NAMALWA (cell line): ENCODE measurements around the gene HSD11B2.
A peak's percentile ranks its signal among the peaks of the same experiment; 100 is the strongest.

ENCODE experiments used
- DNase-seq: peaks from one replicate; pipeline ENCODE4 v3.0.0-alpha.2; 2015; ENCODE audit warnings: low spot score

Gene HSD11B2

DNA sequence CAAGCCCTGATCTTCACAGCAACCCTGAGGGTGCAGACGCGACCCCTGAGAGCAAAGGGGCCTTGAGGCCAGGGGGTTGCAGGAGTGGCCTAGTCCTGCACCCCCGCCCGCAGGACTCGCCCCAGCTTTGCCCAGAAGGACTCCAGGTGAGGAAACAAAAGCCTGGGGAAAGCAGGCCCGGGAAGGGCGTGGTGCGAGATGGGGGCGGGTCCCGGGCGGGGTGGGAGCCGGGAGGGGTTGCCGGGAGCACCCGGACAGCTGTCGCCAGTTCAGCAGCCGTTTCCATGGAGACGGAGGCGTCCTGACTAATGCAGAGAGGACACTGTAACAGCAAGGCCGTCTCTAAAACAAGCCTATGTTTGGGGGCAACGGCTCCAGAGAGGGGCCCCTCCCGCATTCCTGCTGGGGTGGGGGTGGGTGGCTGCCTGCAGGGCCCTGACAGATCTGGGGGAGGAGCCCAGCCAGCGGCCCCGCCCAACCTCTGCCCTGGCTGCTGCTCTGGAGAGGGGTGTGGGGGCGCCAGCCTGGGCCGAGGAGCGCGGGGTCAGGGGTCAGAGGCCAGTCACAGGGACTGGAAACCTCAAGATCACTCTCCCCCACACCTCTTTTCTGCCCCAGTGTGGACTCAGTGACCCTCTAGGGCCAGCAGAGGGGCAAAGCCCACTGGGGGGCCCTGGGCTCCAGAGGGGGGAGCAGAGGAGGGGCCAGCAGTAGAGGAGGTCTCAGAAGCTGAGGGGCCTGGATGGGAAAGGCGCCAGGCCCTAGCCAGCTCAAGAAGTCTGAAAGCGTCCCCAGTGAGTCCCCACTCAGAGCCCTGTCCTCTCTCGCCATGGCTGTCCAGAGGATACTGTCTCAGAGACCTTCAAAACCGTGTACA, 34.5 kb upstream of the HSD11B2 start:
- DNase-seq, result no peak

- no peak for DNase-seq
Measured at GRCh38 chr16:67397036-67397801, 33.7 kb upstream of the HSD11B2 start.

GRCh38 chr16:67397812-67398545, 32.9 kb upstream of the HSD11B2 start:
- DNase-seq, result no peak

- DNase-seq, result no peak
Measured at GRCh38 chr16:67398546-67399217, 32.2 kb upstream of the HSD11B2 start.

DNA sequence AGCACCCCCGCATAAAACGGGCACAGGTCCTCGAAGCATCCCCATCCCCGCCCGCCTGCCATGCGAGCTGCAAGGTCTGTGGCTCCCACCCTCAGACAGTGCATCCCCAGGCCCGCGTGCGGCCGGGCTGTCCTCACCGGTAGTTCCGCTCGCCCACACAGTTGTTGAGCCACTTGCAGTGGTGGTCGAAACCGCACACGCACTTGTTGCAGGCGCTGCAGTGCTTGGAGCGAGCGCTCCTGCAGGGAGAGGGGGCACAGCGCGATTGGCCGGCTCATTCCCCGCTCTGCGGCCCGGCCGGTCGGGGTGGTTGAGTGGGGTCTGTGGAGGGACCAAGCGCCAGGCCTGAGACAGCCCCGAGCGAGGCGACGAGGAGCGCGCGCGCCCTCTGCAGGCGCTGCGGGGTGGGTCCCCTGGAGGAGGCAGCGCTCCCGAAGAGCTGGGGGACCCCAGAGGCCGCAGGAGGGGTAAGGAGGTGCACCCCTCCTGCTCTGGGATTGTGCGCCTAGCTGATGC, 31.6 kb upstream of the HSD11B2 start:
- DNase-seq, result peak; percentile 65

DNA sequence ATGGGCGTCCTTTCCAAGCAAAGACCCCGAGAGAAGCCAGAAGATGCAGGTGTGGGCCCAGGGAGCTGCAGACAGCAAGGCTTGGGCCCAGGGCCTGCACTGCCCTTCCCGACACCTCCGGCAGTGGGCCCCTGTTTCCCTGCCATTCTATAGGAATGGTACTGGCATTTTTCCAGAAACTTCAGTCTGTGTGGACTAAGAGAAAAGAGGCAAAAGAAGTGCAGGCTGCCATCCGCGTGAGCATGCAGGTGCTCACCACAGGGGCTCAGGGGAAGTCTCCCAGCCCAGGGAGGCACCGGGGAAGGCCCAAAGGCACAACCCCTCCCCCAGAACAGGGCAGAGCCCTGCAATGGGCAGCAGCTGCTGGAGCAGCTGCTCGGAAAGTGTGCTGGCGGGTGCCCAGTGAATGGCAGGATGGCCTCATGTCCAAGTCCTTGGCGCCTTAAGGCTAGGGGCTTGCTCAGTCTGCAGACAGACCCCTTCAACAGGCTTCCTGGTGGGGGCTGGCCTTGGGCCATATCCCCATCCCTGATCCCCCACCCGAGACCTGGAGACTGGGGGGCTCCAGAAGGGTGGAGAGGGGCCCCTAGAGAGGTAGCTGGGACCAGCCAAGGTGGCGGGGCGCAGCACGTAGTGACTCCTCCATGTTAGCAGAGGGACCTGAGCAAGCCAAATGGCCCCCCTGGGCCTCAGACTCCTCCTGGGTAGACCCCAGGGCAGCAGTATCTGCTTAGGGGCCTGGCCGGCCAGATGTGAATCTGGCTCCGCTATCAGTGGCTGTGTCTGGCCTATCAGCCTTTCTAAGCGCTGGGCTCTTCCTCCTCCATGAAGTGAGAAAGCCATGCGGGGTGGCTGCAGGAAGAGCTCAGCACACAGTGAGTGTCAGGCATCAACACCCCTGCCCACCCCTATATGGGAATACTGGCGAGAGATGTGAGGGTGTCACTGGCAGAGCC, 30.9 kb upstream of the HSD11B2 start:
- no peak for DNase-seq

DNA sequence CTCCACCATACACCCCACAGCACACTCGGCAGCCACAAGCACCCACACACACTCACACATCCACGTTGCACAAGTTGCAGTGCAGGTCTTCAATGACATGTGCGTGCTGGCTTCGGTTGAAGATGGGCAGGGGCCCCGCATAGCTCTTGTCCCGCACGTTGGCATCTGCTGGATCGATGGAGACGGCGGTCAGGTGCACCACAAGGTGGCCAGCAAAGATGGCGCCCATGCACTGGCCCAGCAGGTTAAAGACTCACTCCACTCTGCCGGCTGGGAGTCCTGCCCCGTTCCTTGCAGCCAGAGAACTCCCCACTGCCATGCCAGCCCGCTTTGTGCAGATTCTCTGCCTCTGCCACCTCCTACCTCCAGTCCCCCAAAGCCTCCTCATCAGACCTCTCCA, 30.0 kb upstream of the HSD11B2 start:
- no peak for DNase-seq

DNA sequence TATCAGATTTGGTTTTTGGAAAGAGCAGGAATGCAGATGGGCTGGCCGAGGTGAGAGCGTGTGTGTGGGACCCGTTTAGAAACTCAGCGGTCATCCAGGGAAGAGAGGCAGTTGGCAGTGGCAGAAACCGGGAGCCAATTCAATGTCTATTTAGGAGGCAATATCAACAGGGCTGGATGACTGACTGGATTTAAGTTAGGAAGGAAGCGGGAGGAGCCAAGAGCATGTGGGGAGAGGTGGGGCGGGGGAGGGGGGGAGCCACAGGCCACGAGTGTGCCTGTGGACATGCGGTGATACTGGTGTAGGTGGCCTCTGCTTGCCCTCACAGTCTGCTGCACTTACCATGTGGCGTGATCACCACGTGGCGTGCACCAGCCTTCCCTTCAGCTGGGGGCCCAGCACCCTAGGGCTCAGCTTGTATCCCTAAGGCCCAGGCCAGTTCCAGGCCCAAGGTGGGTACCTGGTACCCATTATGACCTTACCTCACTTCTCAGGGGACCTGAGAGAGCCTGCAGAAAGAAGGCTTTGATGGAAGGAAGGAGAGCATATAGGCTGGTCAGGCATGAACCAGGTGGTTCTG, 26.9 kb upstream of the HSD11B2 start:
- DNase-seq, result no peak

GRCh38 chr16:67404740-67405226, 26.1 kb upstream of the HSD11B2 start:
- no peak for DNase-seq

- no peak for DNase-seq
Measured at GRCh38 chr16:67405336-67405735, 25.6 kb upstream of the HSD11B2 start.

GRCh38 chr16:67406111-67406971, 24.6 kb upstream of the HSD11B2 start:
- DNase-seq, result no peak

- DNase-seq, result no peak
Measured at GRCh38 chr16:67407176-67407787, 23.6 kb upstream of the HSD11B2 start.

DNA sequence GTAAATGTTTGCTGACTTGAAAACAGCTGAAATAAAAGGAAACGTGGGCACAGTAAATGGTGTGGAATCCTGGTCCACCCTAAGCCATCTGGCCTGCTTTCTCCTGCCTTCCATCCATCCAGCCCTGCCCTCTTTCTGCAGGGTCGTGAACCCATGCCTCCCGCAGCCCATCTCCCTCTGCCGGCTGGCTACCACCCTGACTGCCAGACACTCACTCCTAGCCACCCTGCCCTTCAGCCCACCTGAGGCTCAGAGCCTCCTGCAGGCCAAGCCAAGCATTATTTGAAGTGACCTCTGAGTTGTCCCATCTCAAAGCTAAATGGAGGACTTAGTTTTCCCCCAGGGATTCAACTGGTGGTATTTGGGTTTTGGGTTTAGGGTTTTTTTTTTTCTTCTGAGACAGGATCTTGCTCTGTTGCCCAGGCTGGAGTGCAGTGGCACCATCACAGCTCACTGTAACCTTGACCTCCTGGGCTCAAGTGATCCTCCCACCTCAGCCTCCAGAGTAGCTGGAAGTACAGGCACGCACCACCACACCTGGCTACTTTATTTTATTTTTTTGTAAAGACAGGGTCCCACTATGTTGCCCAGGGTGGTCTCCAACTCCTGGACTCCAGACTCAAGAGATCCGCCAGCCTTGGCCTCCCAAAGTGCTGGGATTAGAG, 23.0 kb upstream of the HSD11B2 start:
- no peak for DNase-seq

DNA sequence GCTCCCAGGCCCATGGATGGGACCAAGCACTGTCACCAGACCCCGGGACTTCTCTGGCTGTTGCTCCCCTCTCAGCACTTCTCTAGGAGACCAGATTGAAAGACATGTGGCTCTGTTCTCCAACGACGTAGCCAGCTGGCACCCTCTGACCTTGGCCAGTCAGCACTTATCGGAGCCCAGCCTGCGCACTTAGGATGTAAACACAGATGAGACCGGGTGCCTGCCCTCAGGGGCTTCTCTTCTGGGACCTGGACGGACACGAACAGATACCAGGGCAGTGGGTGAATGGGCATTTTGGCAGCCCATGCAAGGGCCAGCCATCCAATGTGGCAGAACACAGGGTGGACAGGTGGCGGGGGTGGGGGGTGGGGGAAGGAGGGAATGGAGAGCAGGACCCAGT, 21.3 kb upstream of the HSD11B2 start:
- DNase-seq, result no peak

GRCh38 chr16:67411339-67411738, 19.6 kb upstream of the HSD11B2 start:
- no peak for DNase-seq

GRCh38 chr16:67412294-67412693, 18.6 kb upstream of the HSD11B2 start:
- DNase-seq, result no peak

GRCh38 chr16:67413978-67414911, 16.7 kb upstream of the HSD11B2 start:
- DNase-seq, result no peak
